ENCODE results near the gene CERK.
A peak's percentile ranks its signal among the peaks of the same experiment; 100 is the strongest.

Gene CERK

GRCh38 chr22:46761017-46761416 is 23.0 kb upstream of the CERK start:
- no peak for DNase-seq
- TF ChIP-seq GATA1 (IDR thresholded peaks at IDR 0.05; ENCODE audit: low read depth, low read length): no peak
- no peak for TF ChIP-seq POLR2A (IDR thresholded peaks at IDR 0.05; ENCODE audit: low read length)

- TF ChIP-seq POLR2A (IDR thresholded peaks at IDR 0.05; ENCODE audit: low read length): no peak
- no peak for TF ChIP-seq GATA1 (IDR thresholded peaks at IDR 0.05; ENCODE audit: low read depth, low read length)
- DNase-seq: peak; percentile 60 to 64
These were observed 20.8 kb upstream of the CERK start for GRCh38 chr22:46758867-46759290.

- no peak for DNase-seq
- TF ChIP-seq GATA1 (IDR thresholded peaks at IDR 0.05; ENCODE audit: low read depth, low read length) (no peak), POLR2A (IDR thresholded peaks at IDR 0.05; ENCODE audit: low read length) (no peak)
These were observed 20.1 kb upstream of the CERK start for GRCh38 chr22:46758121-46758520.

GRCh38 chr22:46757104-46757503 is 19.1 kb upstream of the CERK start:
- no peak for TF ChIP-seq GATA1 (IDR thresholded peaks at IDR 0.05; ENCODE audit: low read depth, low read length)
- no peak for TF ChIP-seq POLR2A (IDR thresholded peaks at IDR 0.05; ENCODE audit: low read length)

GRCh38 chr22:46756097-46756496 is 18.0 kb upstream of the CERK start:
- DNase-seq: no peak
- TF ChIP-seq GATA1 (IDR thresholded peaks at IDR 0.05; ENCODE audit: low read depth, low read length) (no peak), POLR2A (IDR thresholded peaks at IDR 0.05; ENCODE audit: low read length) (no peak)

More at GRCh38 chr22:46757104-46757503, 19.1 kb upstream of the CERK start:
- no peak for DNase-seq

GRCh38 chr22:46755525-46755924 is 17.5 kb upstream of the CERK start:
- TF ChIP-seq POLR2A (IDR thresholded peaks at IDR 0.05; ENCODE audit: low read length): no peak
- no peak for TF ChIP-seq GATA1 (IDR thresholded peaks at IDR 0.05; ENCODE audit: low read depth, low read length)
- no peak for DNase-seq

- no peak for DNase-seq
- TF ChIP-seq GATA1 (IDR thresholded peaks at IDR 0.05; ENCODE audit: low read depth, low read length) (no peak), POLR2A (IDR thresholded peaks at IDR 0.05; ENCODE audit: low read length) (no peak)
These were observed 16.8 kb upstream of the CERK start for GRCh38 chr22:46754826-46755225.

- DNase-seq: peak; percentile 65 to 74
- TF ChIP-seq POLR2A (IDR thresholded peaks at IDR 0.05; ENCODE audit: low read length) (peak; percentile 73), GATA1 (IDR thresholded peaks at IDR 0.05; ENCODE audit: low read depth, low read length) (no peak)
These were observed 16.2 kb upstream of the CERK start for GRCh38 chr22:46754110-46754799.

GRCh38 chr22:46753761-46754109 is 15.7 kb upstream of the CERK start:
- no peak for DNase-seq
- TF ChIP-seq GATA1 (IDR thresholded peaks at IDR 0.05; ENCODE audit: low read depth, low read length): no peak
- no peak for TF ChIP-seq POLR2A (IDR thresholded peaks at IDR 0.05; ENCODE audit: low read length)

- no peak for TF ChIP-seq POLR2A (IDR thresholded peaks at IDR 0.05; ENCODE audit: low read length)
- no peak for TF ChIP-seq GATA1 (IDR thresholded peaks at IDR 0.05; ENCODE audit: low read depth, low read length)
- no peak for DNase-seq
These were observed 15.3 kb upstream of the CERK start for GRCh38 chr22:46753360-46753759.

- TF ChIP-seq GATA1 (IDR thresholded peaks at IDR 0.05; ENCODE audit: low read depth, low read length): no peak
- TF ChIP-seq POLR2A (IDR thresholded peaks at IDR 0.05; ENCODE audit: low read length): no peak
- no peak for DNase-seq
These were observed 14.9 kb upstream of the CERK start for GRCh38 chr22:46752988-46753310.

GRCh38 chr22:46752286-46752987 is 14.4 kb upstream of the CERK start:
- TF ChIP-seq POLR2A (IDR thresholded peaks at IDR 0.05; ENCODE audit: low read length) (no peak), GATA1 (IDR thresholded peaks at IDR 0.05; ENCODE audit: low read depth, low read length) (no peak)
- DNase-seq: no peak

GRCh38 chr22:46750863-46751443 is 12.9 kb upstream of the CERK start:
- DNase-seq: no peak
- no peak for TF ChIP-seq POLR2A (IDR thresholded peaks at IDR 0.05; ENCODE audit: low read length)
- TF ChIP-seq GATA1 (IDR thresholded peaks at IDR 0.05; ENCODE audit: low read depth, low read length): no peak

GRCh38 chr22:46750530-46750800 is 12.4 kb upstream of the CERK start:
- TF ChIP-seq GATA1 (IDR thresholded peaks at IDR 0.05; ENCODE audit: low read depth, low read length) (no peak), POLR2A (IDR thresholded peaks at IDR 0.05; ENCODE audit: low read length) (no peak)
- no peak for DNase-seq
